IMR-90 (cell line): ENCODE results near the gene CHRD. TPM values are rescaled to one million over a fixed set of nuclear protein-coding genes. Genes with fewer than 3 reads are reported as not detected.

Experiments used
- ATAC-seq: fragments of 200-7000 bp; cut with Tn5 transposase; 2 replicates; pipeline ENCODE4 v1.9.1; 2020; ENCODE audit warnings: low read depth, mild to moderate bottlenecking, moderate library complexity
- BruUV-seq: library from RNA; stranded (reverse); fragments of 400-500 nt; replicated peaks from 2 replicates; lab custom pipeline; 2021; lab: Mats Ljungman, UMichigan
- CTCF ChIA-PET: fragments of 300-600 bp; formaldehyde crosslinking; extraction: SDS; loops from one replicate; lab custom pipeline; 2021; ENCODE audit warnings: antibody characterized with exemption; lab: Yijun Ruan, JAX
- POLR2A ChIA-PET: fragments of 300-600 bp; sonication (Branson Sonifier 250); formaldehyde crosslinking; loops from one replicate; lab custom pipeline; 2022; ENCODE audit warnings: antibody characterized with exemption; ENCODE audit not compliant: unreplicated experiment; lab: Charles Lee
- DNase-seq: peaks from one replicate; pipeline ENCODE4 v3.0.0; 2013
- H2AFZ ChIP-seq: replicated peaks from 2 replicates; pipeline ENCODE3; 2013; ENCODE audit warnings: low read length, mild to moderate bottlenecking; ENCODE audit not compliant: poor library complexity
- H2AK5ac ChIP-seq: 2 replicates; pipeline ENCODE4 v1.6.1; 2013; ENCODE audit warnings: low read depth, low read length, inconsistent platforms
- H2AK9ac ChIP-seq: replicated peaks from 2 replicates; pipeline ENCODE3; 2013; ENCODE audit warnings: mild to moderate bottlenecking, low read depth, low read length, moderate library complexity; ENCODE audit not compliant: poor library complexity
- H2BK120ac ChIP-seq: 2 replicates; pipeline ENCODE4 v1.6.1; 2013; ENCODE audit warnings: low read depth, low read length, inconsistent platforms
- H2BK15ac ChIP-seq: 3 replicates; pipeline ENCODE4 v1.6.1; 2013; ENCODE audit warnings: low read depth, low read length, inconsistent platforms
- H2BK20ac ChIP-seq: 2 replicates; pipeline ENCODE4 v1.6.1; 2013; ENCODE audit warnings: low read depth, mild to moderate bottlenecking, inconsistent platforms, low read length, moderate library complexity
- H2BK5ac ChIP-seq: 2 replicates; pipeline ENCODE4 v1.6.1; 2013; ENCODE audit warnings: mild to moderate bottlenecking, low read depth, low read length, inconsistent platforms; ENCODE audit not compliant: poor library complexity, severe bottlenecking
- H3K14ac ChIP-seq: replicated peaks from 2 replicates; pipeline ENCODE4 v1.6.1; 2013; ENCODE audit warnings: low read depth, low read length, inconsistent platforms
- H3K18ac ChIP-seq: 2 replicates; pipeline ENCODE4 v1.6.1; 2013; ENCODE audit warnings: low read depth, low read length, control low read depth
- H3K23ac ChIP-seq: 2 replicates; pipeline ENCODE4 v1.6.1; 2013; ENCODE audit warnings: low read depth, low read length, inconsistent platforms
- H3K27ac ChIP-seq: 2 replicates; pipeline ENCODE4 v1.5.1; 2013; ENCODE audit warnings: mild to moderate bottlenecking, control low read depth, low read length; ENCODE audit not compliant: insufficient read depth
- H3K27me3 ChIP-seq: 2 replicates; pipeline ENCODE4 v1.6.1; 2013; ENCODE audit warnings: low read length; ENCODE audit not compliant: control insufficient read depth, insufficient read depth
- H3K36me3 ChIP-seq: 2 replicates; pipeline ENCODE4 v1.6.1; 2013; ENCODE audit warnings: low read length, mixed read lengths; ENCODE audit not compliant: control insufficient read depth, insufficient read depth
- H3K4ac ChIP-seq: 2 replicates; pipeline ENCODE4 v1.6.1; 2013; ENCODE audit warnings: low read depth, low read length, inconsistent platforms
- H3K4me1 ChIP-seq: 2 replicates; pipeline ENCODE4 v1.6.1; 2013; ENCODE audit warnings: low read length, mixed read lengths; ENCODE audit not compliant: control insufficient read depth, insufficient read depth
- H3K4me2 ChIP-seq: 2 replicates; pipeline ENCODE4 v1.6.1; 2013; ENCODE audit warnings: low read depth, mild to moderate bottlenecking, control low read depth, low read length, moderate library complexity
- H3K4me3 ChIP-seq: 2 replicates; pipeline ENCODE4 v1.5.1; 2013; ENCODE audit warnings: low read depth, mild to moderate bottlenecking, control low read depth, low read length, moderate library complexity; ENCODE audit not compliant: insufficient read depth
- H3K56ac ChIP-seq: 2 replicates; pipeline ENCODE4 v1.6.1; 2013; ENCODE audit warnings: low read length, inconsistent platforms; ENCODE audit not compliant: insufficient read depth; ENCODE audit errors: extremely low read depth
- H3K79me1 ChIP-seq, 2 experiments: 2 replicates each; pipeline ENCODE4 v1.6.1; 2013; ENCODE audit warnings: low read length in 2 of 2, inconsistent platforms in 1 of 2, low read depth in 1 of 2
- H3K9ac ChIP-seq: 2 replicates; pipeline ENCODE4 v1.6.1; 2013; ENCODE audit warnings: low read depth, low read length, control low read depth
- H3K9me1 ChIP-seq: 2 replicates; pipeline ENCODE4 v1.6.1; 2013; ENCODE audit warnings: low read length, inconsistent platforms; ENCODE audit not compliant: insufficient read depth
- H3K9me3 ChIP-seq: 2 replicates; pipeline ENCODE4 v1.6.1; 2013; ENCODE audit warnings: low read length; ENCODE audit not compliant: control insufficient read depth, insufficient read depth
- H4K20me1 ChIP-seq: 2 replicates; pipeline ENCODE4 v1.6.1; 2013; ENCODE audit warnings: low read length, inconsistent platforms; ENCODE audit not compliant: insufficient read depth
- H4K5ac ChIP-seq: 2 replicates; pipeline ENCODE4 v1.6.1; 2013; ENCODE audit warnings: mild to moderate bottlenecking, low read depth, low read length, control low read depth
- H4K8ac ChIP-seq, 2 experiments: 2 replicates each; pipeline ENCODE4 v1.6.1; 2013; ENCODE audit warnings: low read depth in 2 of 2, low read length in 2 of 2, control low read depth in 1 of 2, inconsistent platforms in 1 of 2
- H4K91ac ChIP-seq: 2 replicates; pipeline ENCODE4 v1.6.1; 2013; ENCODE audit warnings: low read depth, low read length, inconsistent platforms; ENCODE audit not compliant: insufficient read depth
- BHLHE40 ChIP-seq: fragments of 150-350 bp; IDR thresholded peaks from 2 replicates; pipeline ENCODE4 v1.6.1; 2016; ENCODE audit warnings: mild to moderate bottlenecking, low read depth, low read length
- CEBPB ChIP-seq: IDR thresholded peaks from 2 replicates; pipeline ENCODE4 v1.6.1; 2012; ENCODE audit warnings: low read depth, low read length, improper control_type of control experiment
- CHD1 ChIP-seq: IDR thresholded peaks from 2 replicates; pipeline ENCODE4 v1.6.1; 2012; ENCODE audit warnings: low read depth, low read length, improper control_type of control experiment
- FOS ChIP-seq: fragments of 150-350 bp; IDR thresholded peaks from 2 replicates; pipeline ENCODE4 v1.6.1; 2016; ENCODE audit warnings: low read depth, low read length
- MAFK ChIP-seq: IDR thresholded peaks from 2 replicates; pipeline ENCODE4 v1.6.1; 2012; ENCODE audit warnings: low read depth, low read length, improper control_type of control experiment
- MAZ ChIP-seq: IDR thresholded peaks from 2 replicates; pipeline ENCODE4 v1.6.1; 2012; ENCODE audit warnings: low read depth, mild to moderate bottlenecking, low read length, improper control_type of control experiment, moderate library complexity, borderline replicate concordance
- MXI1 ChIP-seq: IDR thresholded peaks from 2 replicates; pipeline ENCODE4 v1.6.1; 2012; ENCODE audit warnings: low read depth, mild to moderate bottlenecking, low read length, moderate library complexity, borderline replicate concordance
- NFE2L2 ChIP-seq: fragments of 150-350 bp; IDR thresholded peaks from 2 replicates; pipeline ENCODE4 v1.6.1; 2016; ENCODE audit warnings: low read depth, mild to moderate bottlenecking, low read length
- POLR2A ChIP-seq: IDR thresholded peaks from 2 replicates; pipeline ENCODE4 v1.6.1; 2012; ENCODE audit warnings: mild to moderate bottlenecking, low read depth, low read length
- RAD21 ChIP-seq: IDR thresholded peaks from 2 replicates; pipeline ENCODE4 v1.6.1; 2012; ENCODE audit warnings: low read length, improper control_type of control experiment
- RCOR1 ChIP-seq: IDR thresholded peaks from 2 replicates; pipeline ENCODE4 v1.6.1; 2012; ENCODE audit warnings: mild to moderate bottlenecking, low read length, improper control_type of control experiment; ENCODE audit not compliant: insufficient replicate concordance
- RFX5 ChIP-seq: IDR thresholded peaks from 2 replicates; pipeline ENCODE4 v1.8.0; 2012; ENCODE audit warnings: low read depth, mild to moderate bottlenecking, low read length, moderate library complexity
- SMC3 ChIP-seq: fragments of 150-350 bp; IDR thresholded peaks from 2 replicates; pipeline ENCODE4 v1.6.1; 2016; ENCODE audit warnings: low read depth, mild to moderate bottlenecking, antibody characterized with exemption, low read length, moderate library complexity
- USF2 ChIP-seq: fragments of 150-350 bp; IDR thresholded peaks from 2 replicates; pipeline ENCODE4 v1.6.1; 2017; ENCODE audit warnings: mild to moderate bottlenecking, antibody characterized with exemption, low read length, low read depth
- WGBS, 2 experiments: methylation state at CpG; one replicate each; pipeline versions ENCODE4 v1.1.5 to v1.1.7; 2013; ENCODE audit warnings: missing lambda C conversion rate in 2 of 2; ENCODE audit not compliant: insufficient read length in 1 of 2; ENCODE audit errors: extremely low coverage in 2 of 2; 5-methylcytosine and 5-hydroxymethylcytosine counted together
- dilution Hi-C: fragments of 300-500 bp; cut with HindIII; formaldehyde crosslinking; loops from one replicate; pipeline ENCODE4 v1.14.3; 2018; ENCODE audit warnings: low sequenced_read_pairs; ENCODE audit not compliant: unreplicated experiment
- in situ Hi-C: fragments of 300-500 bp; cut with MboI; formaldehyde crosslinking; loops from 3 replicates; pipeline ENCODE4 v1.14.3; 2019; ENCODE audit warnings: low sequenced_read_pairs, inconsistent platforms, mixed read lengths
- intact Hi-C: fragments of 100-400 bp; cut with micrococcal nuclease; formaldehyde crosslinking; loops from 2 replicates; pipeline ENCODE4 v1.10.0; 2022
- polyA plus RNA-seq, 3 experiments: library from polyadenylated mRNA; depleted of rRNA; stranded (reverse); fragments of >200 nt; gene quantifications; 2 replicates each; pipeline ENCODE4 v1.2.3, GENCODE V29; 2012; ENCODE audit warnings: low replicate concordance in 1 of 3
- total RNA-seq: library from RNA; depleted of rRNA; stranded (reverse); fragments of >200 nt; gene quantifications from 2 replicates; pipeline ENCODE4 v1.2.3, GENCODE V29; 2012
- TF ChIP-seq, protein P1 (sequence below): fragments of 150-350 bp; IDR thresholded peaks from 2 replicates; pipeline ENCODE4 v1.6.1; 2016; ENCODE audit warnings: low read depth, mild to moderate bottlenecking, low read length, moderate library complexity, borderline replicate concordance
- TF ChIP-seq, protein P2 (sequence below): conservative IDR thresholded peaks from 2 replicates; pipeline ENCODE4 v1.5.1; 2012; ENCODE audit warnings: mild to moderate bottlenecking, low read depth, low read length, improper control_type of control experiment

CHRD gene
- total and polyA plus RNA-seq, 2 of the 4 experiments (the other 2 are of a cell fraction), result under 0.01 to 0.09 TPM

- DNase-seq (no peak), ATAC-seq (no peak)
- BruUV-seq, result no TSS peak
- 0 out of 2 replicates have a peak, but pooled peaks cover 6% of the 10 kb centered on the region for H3K4me1 ChIP-seq
- no peaks in the 10 kb centered on the region for H3K9me1 ChIP-seq
- WGBS, 2 experiments, result no CpG with 5 or more reads among the region's 5 CpGs
- no peak overlapping the region for H3K23ac ChIP-seq
- dilution Hi-C loops (loop anchor here (25.0 kb wide), 1 partner anchor 164 kb away; no protein-coding TSS in a partner anchor), in situ Hi-C loops (loop anchor here (5.0 to 10.0 kb wide), 3 partner anchors 159 to 432 kb away; no protein-coding TSS in a partner anchor), intact Hi-C loops (loop anchor here (5.0 kb wide), 2 partner anchors 404 to 429 kb away; no protein-coding TSS in a partner anchor)
- peaks cover 10% of the 10 kb centered on the region; the same call in 1 of the 2 replicates for H4K20me1 ChIP-seq
- peaks cover 7% of the 10 kb centered on the region for H3K36me3 ChIP-seq
- no peak overlapping the region for H3K4ac ChIP-seq
- H3K27ac ChIP-seq, result no peak overlapping the region
- no peak overlapping the region for H3K14ac ChIP-seq
- H3K27me3 ChIP-seq, result peaks cover 38% of the 10 kb centered on the region
- H4K8ac ChIP-seq, result no peak overlapping the region
- no peak overlapping the region for H4K91ac ChIP-seq
- H2BK120ac ChIP-seq, result no peak overlapping the region
- no peak overlapping the region for H3K4me3 ChIP-seq
- 0 out of 4 replicates have a peak, but pooled peaks cover 0 to 2% of the 10 kb centered on the region in 2 experiments for H3K79me1 ChIP-seq
- no peak overlapping the region for H3K9ac ChIP-seq
- no peak overlapping the region for H3K18ac ChIP-seq
- H3K4me2 ChIP-seq, result no peak overlapping the region
- POLR2A ChIA-PET, result no interaction called here
- CTCF ChIA-PET, result interaction anchor here (1.2 to 1.9 kb wide), 2 partner anchors 125 to 142 kb away, joined by 4 to 30 read pairs; no protein-coding TSS in a partner anchor
- H2BK5ac ChIP-seq, result no peak overlapping the region
- no peak overlapping the region for H4K5ac ChIP-seq
- H2AK9ac ChIP-seq, result peak overlapping the region; percentile 73
- TF ChIP-seq NFE2L2, result no peak
- no peak for TF ChIP-seq MAZ
- TF ChIP-seq FOS, result no peak
- no peak for TF ChIP-seq USF2
- TF ChIP-seq RAD21, result no peak
- no peak for TF ChIP-seq BHLHE40
- TF ChIP-seq RFX5, result no peak
- TF ChIP-seq SMC3, result no peak
- TF ChIP-seq, protein P1, sequence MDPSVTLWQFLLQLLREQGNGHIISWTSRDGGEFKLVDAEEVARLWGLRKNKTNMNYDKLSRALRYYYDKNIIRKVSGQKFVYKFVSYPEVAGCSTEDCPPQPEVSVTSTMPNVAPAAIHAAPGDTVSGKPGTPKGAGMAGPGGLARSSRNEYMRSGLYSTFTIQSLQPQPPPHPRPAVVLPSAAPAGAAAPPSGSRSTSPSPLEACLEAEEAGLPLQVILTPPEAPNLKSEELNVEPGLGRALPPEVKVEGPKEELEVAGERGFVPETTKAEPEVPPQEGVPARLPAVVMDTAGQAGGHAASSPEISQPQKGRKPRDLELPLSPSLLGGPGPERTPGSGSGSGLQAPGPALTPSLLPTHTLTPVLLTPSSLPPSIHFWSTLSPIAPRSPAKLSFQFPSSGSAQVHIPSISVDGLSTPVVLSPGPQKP, result no peak
- no peak for TF ChIP-seq CEBPB
- TF ChIP-seq POLR2A, result no peak
- TF ChIP-seq MAFK, result no peak
- TF ChIP-seq, protein P2, sequence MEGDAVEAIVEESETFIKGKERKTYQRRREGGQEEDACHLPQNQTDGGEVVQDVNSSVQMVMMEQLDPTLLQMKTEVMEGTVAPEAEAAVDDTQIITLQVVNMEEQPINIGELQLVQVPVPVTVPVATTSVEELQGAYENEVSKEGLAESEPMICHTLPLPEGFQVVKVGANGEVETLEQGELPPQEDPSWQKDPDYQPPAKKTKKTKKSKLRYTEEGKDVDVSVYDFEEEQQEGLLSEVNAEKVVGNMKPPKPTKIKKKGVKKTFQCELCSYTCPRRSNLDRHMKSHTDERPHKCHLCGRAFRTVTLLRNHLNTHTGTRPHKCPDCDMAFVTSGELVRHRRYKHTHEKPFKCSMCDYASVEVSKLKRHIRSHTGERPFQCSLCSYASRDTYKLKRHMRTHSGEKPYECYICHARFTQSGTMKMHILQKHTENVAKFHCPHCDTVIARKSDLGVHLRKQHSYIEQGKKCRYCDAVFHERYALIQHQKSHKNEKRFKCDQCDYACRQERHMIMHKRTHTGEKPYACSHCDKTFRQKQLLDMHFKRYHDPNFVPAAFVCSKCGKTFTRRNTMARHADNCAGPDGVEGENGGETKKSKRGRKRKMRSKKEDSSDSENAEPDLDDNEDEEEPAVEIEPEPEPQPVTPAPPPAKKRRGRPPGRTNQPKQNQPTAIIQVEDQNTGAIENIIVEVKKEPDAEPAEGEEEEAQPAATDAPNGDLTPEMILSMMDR, result no peak
- TF ChIP-seq CHD1, result no peak
- TF ChIP-seq MXI1, result no peak
- TF ChIP-seq RCOR1, result no peak
- H3K9me3 ChIP-seq, result no peaks in the 10 kb centered on the region
- H3K56ac ChIP-seq, result no peak overlapping the region
- H2BK15ac ChIP-seq, result no peak overlapping the region
- H2AK5ac ChIP-seq, result no peak overlapping the region
- H2BK20ac ChIP-seq, result no peak overlapping the region
- H2AFZ ChIP-seq, result no peak overlapping the region
Measured at GRCh38 chr3:184372911-184373310, 6.9 kb upstream of the CHRD start.
